Heart right ventricle (tissue), 16 donors: ENCODE data around the gene KIFC3. TPM values are rescaled to one million over a fixed set of nuclear protein-coding genes. Genes with fewer than 3 reads are reported as not detected.

Experiments used
- ATAC-seq, 8 donors: fragments of 200-7000 bp; cut with Tn5 transposase; one replicate each; pipeline ENCODE4 v1.9.1; 2020; ENCODE audit warnings: mild to moderate bottlenecking in 8 of 8, moderate library complexity in 8 of 8, moderate number of reproducible peaks in 1 of 8
- DNase-seq, 2 donors: peaks; one replicate each; pipeline ENCODE4 v3.0.0-alpha.2; 2020
- H3K27ac ChIP-seq, 10 donors: fragments of 200-600 bp; sonication (generic) in 2 of 10; one replicate each; pipeline versions ENCODE4 v1.5.0 to v1.8.0; 2020 to 2022; ENCODE audit warnings: mild to moderate bottlenecking in 3 of 10
- H3K27me3 ChIP-seq, 7 donors: fragments of 200-600 bp; one replicate each; pipeline ENCODE4 v1.8.0; 2021 to 2022; ENCODE audit warnings: mild to moderate bottlenecking in 2 of 7
- H3K36me3 ChIP-seq, 9 donors: fragments of 200-600 bp; sonication (generic) in 1 of 9; one replicate each; pipeline versions ENCODE4 v1.5.0 to v1.8.0; 2020 to 2022; ENCODE audit warnings: mild to moderate bottlenecking in 2 of 9
- H3K4me1 ChIP-seq, 9 donors: fragments of 200-600 bp; sonication (generic) in 1 of 9; one replicate each; pipeline versions ENCODE4 v1.5.0 to v1.8.0; 2020 to 2022; ENCODE audit warnings: mild to moderate bottlenecking in 4 of 9
- H3K4me3 ChIP-seq, 10 donors: fragments of 200-600 bp; sonication (generic) in 2 of 10; one replicate each; pipeline versions ENCODE4 v1.5.0 to v1.8.0; 2020 to 2022; ENCODE audit warnings: mild to moderate bottlenecking in 7 of 10, moderate library complexity in 2 of 10
- H3K9me3 ChIP-seq, 11 donors: fragments of 200-600 bp in 10 of 11; sonication (generic) in 2 of 11; one replicate each; pipeline versions ENCODE4 v1.5.0 to v1.8.0; 2013 to 2022; ENCODE audit warnings: mild to moderate bottlenecking in 2 of 11, control low read depth in 1 of 11, moderate library complexity in 1 of 11
- CTCF ChIP-seq, 9 donors: fragments of 200-600 bp; sonication (generic) in 2 of 9; IDR thresholded peaks; one replicate each; pipeline versions ENCODE4 v1.5.0 to v1.8.0; 2021 to 2022; ENCODE audit warnings: antibody characterized with exemption in 9 of 9, mild to moderate bottlenecking in 5 of 9, moderate library complexity in 1 of 9
- WGBS, 2 donors: extraction: QIAGEN DNeasy Blood & Tissue Kit; methylation state at CpG; one replicate each; pipeline ENCODE4 v1.1.7; 2013; ENCODE audit warnings: inconsistent platforms in 1 of 2; 5-methylcytosine and 5-hydroxymethylcytosine counted together
- intact Hi-C, 10 donors: fragments of 100-400 bp; cut with DNase I; formaldehyde crosslinking; loops; one replicate each; pipeline versions ENCODE4 v1.11.1 to v1.14.2; 2022
- polyA plus RNA-seq, 2 donors: library from polyadenylated mRNA; stranded (reverse); fragments of 200-250 nt; gene quantifications; one replicate each; pipeline ENCODE4 v1.2.3, GENCODE V29; 2013
- total RNA-seq, 10 donors: library from RNA; stranded (reverse); fragmentation: NEBNext Ultra II Directional in 3 of 10; extraction: Animal tissue kit (Norgen Biotek cat#: 25700) in 3 of 10; gene quantifications; one replicate each; pipeline versions ENCODE4 v1.2.1 to v1.2.4, GENCODE V29; 2021 to 2023
- donor health status: Arrhythmogenic right ventricular cardiomyopathy.
- donor health status: ischemic (EF 13 %, LVEDD 7.1; RV severe dilation, severe dysfunction).
- donor health status: healthy with polysubstance abuse.
- donor health status: DM: no; HTN: yes; CAD: no.
- donor health status: DM: no; HTN: no; CAD: no.
- donor health status: ischemic (EF 25% LVEDD 6.9; RV normal size, moderate dysfunction).
- donor health status: ischemic (EF 25% LVEDD 5.7; RV mildly dilated, moderate dysfunction).
- donor health status: healthy.
- donor health status: DM: yes; HTN: yes; CAD: no.
- donor health status: Ischemic cardiomyopathy.
- donor health status: ischemic (EF 35%, LVEDD 5.7; RV mildly dilated, moderate dysfunction).
- donor health status: nonischemic (EF 11% LVEDD 7.7; RV severe dilation, severe dysfunction).
- donor health status: DM: yes; HTN: yes; CAD: no.
- donor health status: PGD.
- donor health status: ischemic (EF 29% LVEDD 5.4; RV normal size, mild dysfunction).
- donor health status: nonischemic (EF 23%, LVEDD 6.1; RV moderate dilation, normal function).

The KIFC3 gene
- total and polyA plus RNA-seq, 12 donors: 42.5 to 97.4 (median 63.5) TPM

GRCh38 chr16:57778658-57779057 is 23.6 kb downstream of the KIFC3 start:
- no peak for TF ChIP-seq CTCF (IDR thresholded peaks at IDR 0.05)
- peaks cover 0 to 83% (median 32%) of the 10 kb centered on the region in 9 donors for H3K36me3 ChIP-seq
- H3K4me3 ChIP-seq: no peak overlapping the region
- intact Hi-C loops: no loop called here
- H3K27ac ChIP-seq: no peak overlapping the region
- peaks cover 0 to 8% (median 2%) of the 10 kb centered on the region in 9 donors for H3K4me1 ChIP-seq
- no peaks in the 10 kb centered on the region for H3K9me3 ChIP-seq
- ATAC-seq (no peak), DNase-seq (no peak)
- no peaks in the 10 kb centered on the region for H3K27me3 ChIP-seq
- 93 to 95% methylated on average over 5 of the region's 5 CpGs for WGBS, 2 donors

- TF ChIP-seq CTCF (IDR thresholded peaks at IDR 0.05): peak in 6 of 9 donors; percentile 5 to 33 (median 18)
- DNase-seq (no peak), ATAC-seq (peak in 4 of 8 donors; percentile 7 to 24 (median 20))
- Histone ChIP-seq H3K4me3 (no peak overlapping the region), H3K27me3 (no peaks in the 10 kb centered on the region), H3K36me3 (peaks cover 0 to 77% (median 34%) of the 10 kb centered on the region in 9 donors), H3K9me3 (no peaks in the 10 kb centered on the region), H3K27ac (no peak overlapping the region), H3K4me1 (peaks cover 0 to 12% (median 3%) of the 10 kb centered on the region in 9 donors)
- intact Hi-C loops: no loop called here
- WGBS, 2 donors: 74 to 75% methylated on average over 23 of the region's 23 CpGs
Measured at GRCh38 chr16:57775661-57776469, 26.4 kb downstream of the KIFC3 start.

GRCh38 chr16:57774705-57775285 is 27.5 kb downstream of the KIFC3 start:
- Histone ChIP-seq H3K36me3 (peaks cover 0 to 85% (median 45%) of the 10 kb centered on the region in 9 donors), H3K4me1 (peaks cover 0 to 12% (median 3%) of the 10 kb centered on the region in 9 donors), H3K27ac (no peak overlapping the region), H3K9me3 (no peaks in the 10 kb centered on the region), H3K27me3 (no peaks in the 10 kb centered on the region), H3K4me3 (no peak overlapping the region)
- TF ChIP-seq CTCF (IDR thresholded peaks at IDR 0.05): no peak
- WGBS, 2 donors: 95 to 96% methylated on average over 12 of the region's 12 CpGs
- DNase-seq (no peak), ATAC-seq (no peak)
- intact Hi-C loops: no loop called here

DNA sequence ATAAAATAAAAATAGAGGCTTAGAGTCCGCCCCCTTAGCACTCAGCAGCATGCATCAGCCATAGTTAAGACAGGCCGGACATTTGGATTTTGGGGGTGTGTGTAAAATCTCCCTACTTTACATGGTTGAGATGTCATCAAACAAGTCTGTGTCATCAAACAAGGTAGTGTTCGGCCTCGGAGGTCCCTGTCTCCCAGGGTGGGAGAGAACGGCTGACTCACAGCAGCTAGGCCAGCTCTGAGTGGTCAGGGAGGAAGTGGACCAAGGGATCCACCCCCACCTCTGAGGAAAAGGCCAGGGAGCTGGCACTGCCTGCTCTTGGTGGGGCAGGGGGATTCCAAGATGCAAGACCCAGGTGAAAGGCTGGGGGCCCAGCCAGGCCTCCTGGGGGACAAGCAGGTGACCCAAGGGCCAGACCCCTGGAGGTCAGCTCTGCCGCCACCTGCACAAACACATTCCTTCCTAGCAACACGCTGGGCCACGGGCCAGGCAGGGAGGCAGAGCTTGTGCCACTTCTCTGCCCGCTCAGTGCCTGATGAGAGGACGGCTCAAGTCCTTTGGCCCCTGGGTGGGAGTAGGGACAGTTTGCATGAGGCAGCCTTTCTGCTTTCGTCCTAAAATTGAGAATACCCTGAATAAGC is 28.5 kb downstream of the KIFC3 start:
- Histone ChIP-seq H3K36me3 (peaks cover 3 to 85% (median 47%) of the 10 kb centered on the region in 9 donors), H3K9me3 (no peaks in the 10 kb centered on the region), H3K4me3 (no peak overlapping the region), H3K27ac (peak overlapping the region in 1 of 10 donors; percentile 33), H3K4me1 (peaks cover 0 to 12% (median 3%) of the 10 kb centered on the region in 9 donors), H3K27me3 (no peaks in the 10 kb centered on the region)
- WGBS, 2 donors: 71 to 73% methylated on average over 11 of the region's 11 CpGs
- intact Hi-C loops: no loop called here
- ATAC-seq (peak in 7 of 8 donors; percentile 26 to 83 (median 58)), DNase-seq (no peak)
- TF ChIP-seq CTCF (IDR thresholded peaks at IDR 0.05): no peak
